Large intestine (tissue), 3 donors: ENCODE data around the gene DCHS1. TPM values are rescaled to one million over a fixed set of nuclear protein-coding genes. Genes with fewer than 3 reads are reported as not detected.
A peak's percentile ranks its signal among the peaks of the same experiment; 100 is the strongest.

Experiments used
- DNase-seq, 2 donors: peaks; one replicate each; pipeline versions ENCODE4 v3.0.0 to v3.0.0-alpha.2; 2013
- H3K27ac ChIP-seq: one replicate; pipeline ENCODE4 v1.5.1; 2013; ENCODE audit warnings: low read length
- H3K27me3 ChIP-seq: 2 replicates; pipeline ENCODE4 v1.6.1; 2013; ENCODE audit warnings: low read length; ENCODE audit not compliant: control insufficient read depth, insufficient read depth
- H3K36me3 ChIP-seq: 2 replicates; pipeline ENCODE4 v1.6.1; 2013; ENCODE audit warnings: low read length; ENCODE audit not compliant: control insufficient read depth, insufficient read depth
- H3K4me1 ChIP-seq: one replicate; pipeline ENCODE4 v1.6.1; 2013; ENCODE audit warnings: low read length; ENCODE audit not compliant: control insufficient read depth, insufficient read depth
- H3K4me3 ChIP-seq: one replicate; pipeline ENCODE4 v1.5.1; 2013; ENCODE audit warnings: low read length
- H3K9me3 ChIP-seq: one replicate; pipeline ENCODE4 v1.6.1; 2013; ENCODE audit warnings: mild to moderate bottlenecking, low read depth, low read length, moderate library complexity; ENCODE audit not compliant: control insufficient read depth
- WGBS: methylation state at CpG from one replicate; pipeline ENCODE4 v1.1.5; 2013; ENCODE audit warnings: low lambda C conversion rate; ENCODE audit not compliant: insufficient coverage; 5-methylcytosine and 5-hydroxymethylcytosine counted together
- polyA plus RNA-seq: library from polyadenylated mRNA; unstranded; fragments of 120-200 nt; gene quantifications from one replicate; pipeline ENCODE4 v1.2.1, GENCODE V29; 2013

DCHS1 gene
- polyA plus RNA-seq, 1 donor, result 17.1 TPM

DNA sequence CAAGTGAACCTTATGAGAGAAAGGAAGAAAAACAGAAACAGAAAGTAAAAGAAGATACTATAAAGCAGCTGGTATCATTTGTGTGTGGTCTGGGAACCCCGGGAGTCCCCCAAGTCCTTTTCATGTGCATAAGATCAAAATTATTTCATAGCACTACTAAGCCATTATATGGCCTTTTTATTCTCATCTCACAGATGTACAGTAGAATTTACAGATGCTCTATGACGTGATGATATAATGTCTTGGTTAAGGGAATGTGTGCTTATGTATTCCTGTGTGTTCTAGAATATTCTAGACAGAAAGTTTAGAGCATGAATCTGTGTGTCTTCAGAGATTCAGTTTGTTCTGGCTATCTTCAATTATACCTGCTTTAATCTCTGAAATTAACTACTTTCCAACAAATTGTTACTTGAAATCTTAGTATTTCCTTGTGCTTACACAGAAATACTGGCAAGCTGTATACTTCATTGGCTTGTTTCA, 27.8 kb downstream of the DCHS1 start:
- H3K4me1 ChIP-seq, result peaks cover 30% of the 10 kb centered on the region
- no peak for DNase-seq
- 60% methylated on average over 1 of the region's 2 CpGs for WGBS
- peaks cover 12% of the 10 kb centered on the region for H3K9me3 ChIP-seq
- peaks cover 71% of the 10 kb centered on the region for H3K36me3 ChIP-seq
- H3K27ac ChIP-seq, result no peak overlapping the region
- H3K27me3 ChIP-seq, result no peaks in the 10 kb centered on the region
- H3K4me3 ChIP-seq, result no peak overlapping the region

DNA sequence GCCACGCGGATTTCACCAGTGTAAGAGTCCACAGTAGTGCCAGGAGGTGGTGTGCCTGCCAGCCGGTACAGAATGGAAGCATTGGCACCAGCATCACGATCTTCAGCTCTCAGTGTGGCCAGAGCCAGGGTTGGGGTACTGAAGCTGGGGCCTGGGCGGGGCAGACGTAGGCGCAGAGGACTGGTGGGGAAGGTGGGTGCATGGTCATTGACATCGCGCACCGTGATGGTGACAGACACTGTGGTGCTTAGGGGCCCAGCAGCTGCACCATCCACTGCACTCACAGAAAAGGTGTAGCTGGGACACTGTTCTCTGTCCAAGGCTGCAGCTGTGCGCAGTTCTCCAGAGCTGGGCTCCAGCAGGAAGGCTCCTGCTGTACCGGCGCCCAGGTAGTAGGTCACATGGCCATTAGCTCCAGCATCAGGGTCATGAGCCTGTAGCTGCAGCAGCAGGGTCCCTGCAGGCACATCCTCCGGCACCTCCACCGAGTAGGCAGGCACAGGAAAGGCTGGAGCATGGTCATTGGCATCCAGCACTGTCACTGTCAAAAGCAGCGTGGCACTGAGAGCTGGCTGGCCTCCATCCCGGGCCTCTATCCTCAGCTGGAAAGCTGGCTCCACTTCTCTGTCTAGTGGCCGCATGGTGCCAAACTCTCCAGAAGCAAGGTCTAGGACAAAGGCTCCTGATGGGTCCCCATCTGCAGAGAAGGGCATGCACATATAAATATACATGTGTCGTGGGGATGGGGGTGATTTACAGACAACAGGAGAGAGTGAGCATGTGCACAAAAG, 28.4 kb downstream of the DCHS1 start:
- peaks cover 30% of the 10 kb centered on the region for H3K4me1 ChIP-seq
- no peaks in the 10 kb centered on the region for H3K27me3 ChIP-seq
- H3K27ac ChIP-seq, result no peak overlapping the region
- H3K36me3 ChIP-seq, result peaks cover 65% of the 10 kb centered on the region
- WGBS, result no CpG with 5 or more reads among the region's 19 CpGs
- peaks cover 12% of the 10 kb centered on the region for H3K9me3 ChIP-seq
- no peak overlapping the region for H3K4me3 ChIP-seq
- DNase-seq, result no peak

DNA sequence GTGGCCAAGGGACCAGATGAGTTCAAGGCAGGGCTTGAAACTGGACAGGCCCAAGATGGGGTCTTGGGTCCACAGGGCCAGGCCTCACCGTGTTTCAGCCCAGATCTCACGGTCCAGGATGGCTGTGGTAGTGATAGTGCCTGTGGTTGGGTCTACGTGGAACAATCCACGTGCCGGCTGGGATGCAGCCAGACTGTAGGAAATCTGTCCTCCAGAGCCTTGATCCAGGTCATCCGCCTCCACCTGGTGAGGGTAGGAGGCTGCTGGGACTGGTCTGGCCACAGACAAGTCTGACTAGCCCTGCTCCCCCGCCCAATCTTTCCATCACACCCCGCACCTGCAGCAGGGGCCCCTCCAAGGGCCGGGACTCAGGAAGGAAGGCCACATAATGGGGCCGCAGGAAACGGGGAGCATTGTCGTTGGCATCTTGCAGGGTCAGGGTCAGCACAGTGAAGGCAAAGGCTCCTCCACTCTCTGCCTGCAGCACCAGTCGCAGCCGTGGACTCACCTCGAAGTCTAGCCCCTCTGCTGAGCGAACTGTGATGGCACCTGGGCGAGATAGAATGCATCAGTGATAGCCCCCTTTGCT, 29.7 kb downstream of the DCHS1 start:
- H3K27ac ChIP-seq, result no peak overlapping the region
- no peak overlapping the region for H3K4me3 ChIP-seq
- no peaks in the 10 kb centered on the region for H3K27me3 ChIP-seq
- peaks cover 20% of the 10 kb centered on the region for H3K4me1 ChIP-seq
- H3K36me3 ChIP-seq, result peaks cover 58% of the 10 kb centered on the region
- no peak for DNase-seq
- WGBS, result no CpG with 5 or more reads among the region's 17 CpGs
- H3K9me3 ChIP-seq, result peaks cover 12% of the 10 kb centered on the region

DNA sequence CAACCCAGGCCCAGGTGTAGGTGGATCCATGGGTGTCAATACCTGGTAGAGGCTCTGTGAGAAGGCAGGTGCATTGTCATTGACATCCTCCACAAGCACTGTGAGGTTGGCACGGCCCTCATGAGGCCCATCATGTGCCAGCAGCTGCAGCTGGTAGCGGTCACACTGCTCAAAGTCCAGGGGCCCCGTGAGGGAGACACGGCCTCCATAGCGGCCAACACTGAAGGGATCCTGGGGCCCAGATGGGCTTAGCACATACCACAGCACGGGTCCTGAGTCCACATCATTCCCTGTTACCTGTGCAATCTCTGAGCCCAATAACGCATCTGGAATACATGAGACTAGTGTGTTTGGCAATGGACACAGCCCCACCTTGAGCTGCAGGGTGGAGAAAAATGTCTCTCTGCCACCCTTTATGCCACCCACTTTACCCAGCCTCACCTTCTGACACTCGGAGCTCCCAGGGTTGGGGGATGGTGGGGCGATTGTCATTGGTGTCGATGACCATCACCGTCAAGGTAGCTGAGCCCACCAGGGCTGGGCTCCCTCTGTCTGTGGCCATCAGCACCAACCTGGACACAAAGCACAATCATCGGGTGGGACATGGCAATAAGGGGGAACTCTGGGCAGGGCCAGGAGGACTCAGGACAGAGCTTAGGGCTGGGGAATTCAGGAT, 30.3 kb downstream of the DCHS1 start:
- Histone ChIP-seq H3K4me1 (peaks cover 15% of the 10 kb centered on the region), H3K9me3 (peaks cover 7% of the 10 kb centered on the region), H3K27me3 (no peaks in the 10 kb centered on the region), H3K36me3 (peaks cover 53% of the 10 kb centered on the region), H3K4me3 (no peak overlapping the region), H3K27ac (no peak overlapping the region)
- peak; percentile 61 to 78 for DNase-seq
- no CpG with 5 or more reads among the region's 12 CpGs for WGBS

DNA sequence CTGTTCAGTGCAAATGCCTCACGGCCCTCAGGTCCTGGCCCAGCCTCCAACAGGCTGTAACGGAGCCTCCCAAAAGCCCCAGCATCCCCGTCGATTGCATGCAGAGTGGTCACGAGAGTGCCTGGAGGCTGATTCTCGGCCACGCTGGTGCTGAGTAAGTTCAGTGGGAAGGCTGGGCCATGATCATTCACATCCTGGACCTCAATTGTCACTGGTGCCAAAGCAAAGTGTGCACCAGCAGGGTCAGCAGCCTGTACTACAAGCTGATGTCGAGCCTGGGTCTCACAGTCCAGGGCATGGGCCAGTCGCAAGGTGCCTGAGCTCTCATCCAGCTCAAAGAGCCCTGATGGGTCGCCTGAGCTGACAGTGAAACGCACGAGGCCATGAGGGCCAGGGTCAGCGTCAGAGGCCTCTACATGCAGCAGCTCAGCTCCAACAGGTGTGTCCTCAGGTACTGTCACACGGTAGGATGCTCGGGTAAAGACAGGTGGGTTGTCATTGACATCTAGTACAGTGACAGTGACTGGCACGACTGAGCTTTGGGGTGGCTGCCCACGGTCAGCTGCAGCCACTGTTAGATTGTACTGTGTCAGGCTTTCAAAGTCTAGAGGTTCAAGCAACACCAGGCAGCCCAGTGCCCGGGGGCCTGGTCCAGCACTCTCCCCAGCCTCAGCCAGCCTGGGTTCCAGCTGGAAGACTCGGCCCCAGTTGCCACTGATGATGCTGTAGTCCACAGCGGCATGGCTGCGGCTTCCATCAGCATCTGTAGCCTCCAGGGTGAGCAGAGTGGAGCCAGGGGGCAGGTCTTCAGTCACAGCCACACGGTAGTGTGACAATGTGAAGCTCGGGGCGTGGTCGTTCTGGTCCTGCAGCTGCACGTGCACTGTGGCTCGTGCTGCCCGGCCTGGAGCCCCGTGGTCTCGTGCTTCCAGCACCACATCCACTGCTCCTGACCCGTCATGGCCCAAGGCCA, 31.9 kb downstream of the DCHS1 start:
- H3K4me3 ChIP-seq, result no peak overlapping the region
- 100% methylated on average over 1 of the region's 31 CpGs for WGBS
- H3K4me1 ChIP-seq, result peaks cover 13% of the 10 kb centered on the region
- DNase-seq, result no peak
- peaks cover 45% of the 10 kb centered on the region for H3K36me3 ChIP-seq
- no peaks in the 10 kb centered on the region for H3K9me3 ChIP-seq
- H3K27ac ChIP-seq, result no peak overlapping the region
- no peaks in the 10 kb centered on the region for H3K27me3 ChIP-seq

DNA sequence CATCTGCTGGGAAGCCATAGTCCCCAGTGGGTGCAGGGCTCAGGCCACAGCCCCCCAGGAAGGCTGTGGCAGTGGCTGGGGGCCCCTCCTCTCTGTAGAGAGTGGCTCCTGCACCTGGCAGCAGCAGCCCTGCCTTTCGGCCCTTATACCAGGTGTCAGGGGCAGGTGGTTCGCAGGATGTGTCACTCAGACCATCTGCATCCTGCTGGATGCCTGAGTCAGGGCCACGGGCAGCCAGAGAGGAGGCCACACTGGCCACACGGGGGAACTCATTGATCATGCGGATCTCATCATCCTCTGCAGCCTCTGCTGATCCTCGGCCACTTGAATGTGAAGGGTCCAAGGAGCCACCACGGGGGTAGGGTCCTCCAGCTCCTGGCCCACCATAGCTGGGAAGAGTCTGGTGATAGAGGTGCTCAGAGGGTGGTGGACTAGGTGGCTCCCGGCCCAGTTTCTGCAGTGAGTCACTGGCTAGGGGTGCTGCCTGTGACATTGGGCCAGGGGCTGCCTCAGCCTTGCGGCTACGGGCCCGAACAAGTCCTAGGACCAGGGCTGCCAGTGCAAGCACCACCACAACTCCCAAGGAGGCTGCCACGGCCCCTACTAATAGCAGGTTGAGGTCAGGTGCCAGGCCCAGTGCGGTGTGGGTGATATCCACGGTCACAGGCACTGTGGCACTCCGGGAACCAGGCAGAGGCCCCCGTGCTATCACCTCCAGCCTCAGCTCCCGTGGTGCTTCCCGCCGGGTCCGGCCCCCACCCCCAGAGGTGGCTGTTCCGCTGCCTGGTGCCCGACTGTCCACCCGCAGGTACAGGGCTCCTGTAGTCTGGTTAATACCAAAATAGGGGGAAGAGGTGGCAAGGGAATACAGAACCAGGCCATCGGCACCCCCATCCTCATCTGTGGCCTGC, 33.1 kb downstream of the DCHS1 start:
- Histone ChIP-seq H3K9me3 (no peaks in the 10 kb centered on the region), H3K27me3 (no peaks in the 10 kb centered on the region), H3K27ac (no peak overlapping the region), H3K4me1 (peaks cover 22% of the 10 kb centered on the region), H3K4me3 (no peak overlapping the region), H3K36me3 (peaks cover 41% of the 10 kb centered on the region)
- DNase-seq, result no peak
- WGBS, result no CpG with 5 or more reads among the region's 24 CpGs

DNA sequence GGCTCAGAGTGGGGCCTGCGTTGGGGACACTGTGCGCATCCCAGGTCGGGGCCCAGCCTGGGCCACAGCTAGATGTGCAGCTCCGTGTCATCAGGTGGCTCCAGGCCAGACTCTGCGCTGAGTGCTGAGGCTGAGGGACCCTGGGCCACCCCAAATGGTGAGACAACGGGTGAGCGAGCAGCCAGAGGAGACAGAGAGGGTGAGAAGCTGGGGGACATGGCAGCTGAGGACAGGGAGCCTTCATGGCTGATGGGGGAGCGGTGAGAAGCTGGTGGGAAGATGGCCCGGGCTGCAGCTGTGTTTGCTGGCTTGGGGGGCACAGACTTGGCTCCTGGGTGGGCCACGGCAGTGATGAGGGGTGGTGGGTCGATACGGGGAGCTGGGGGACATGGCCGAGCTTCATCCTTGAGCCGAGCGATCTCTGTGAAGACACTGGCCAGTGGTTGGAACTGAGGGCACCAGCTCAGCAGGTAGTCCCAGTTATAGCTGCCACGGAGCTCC, 33.8 kb downstream of the DCHS1 start:
- Histone ChIP-seq H3K27ac (no peak overlapping the region), H3K4me3 (no peak overlapping the region), H3K4me1 (peaks cover 25% of the 10 kb centered on the region), H3K27me3 (no peaks in the 10 kb centered on the region), H3K36me3 (peaks cover 41% of the 10 kb centered on the region), H3K9me3 (no peaks in the 10 kb centered on the region)
- no peak for DNase-seq
- WGBS, result 100% methylated on average over 1 of the region's 16 CpGs

DNA sequence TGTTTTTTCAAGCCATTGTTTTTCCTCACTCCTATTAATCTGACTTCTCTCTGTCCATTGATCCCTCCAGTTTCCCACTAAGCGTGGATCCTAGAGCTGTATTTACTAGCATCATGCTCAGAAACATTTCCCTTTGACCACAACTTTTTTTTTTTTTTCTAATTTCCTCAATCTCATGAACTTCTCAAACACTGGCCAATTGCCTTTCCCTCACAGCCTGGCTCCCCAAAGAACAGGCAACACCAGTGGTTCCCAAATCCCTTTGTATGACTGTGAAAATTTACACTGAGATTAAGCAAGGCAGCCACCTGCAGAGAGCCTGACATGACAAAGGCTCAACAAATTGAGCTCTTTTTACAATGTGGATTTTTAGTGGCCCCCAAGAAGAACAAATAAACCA, 35.0 kb downstream of the DCHS1 start:
- no peaks in the 10 kb centered on the region for H3K27me3 ChIP-seq
- H3K4me3 ChIP-seq, result no peak overlapping the region
- no peaks in the 10 kb centered on the region for H3K9me3 ChIP-seq
- DNase-seq, result no peak
- no CpG with 5 or more reads among the region's 1 CpG for WGBS
- H3K4me1 ChIP-seq, result peaks cover 23% of the 10 kb centered on the region
- peaks cover 41% of the 10 kb centered on the region for H3K36me3 ChIP-seq
- H3K27ac ChIP-seq, result no peak overlapping the region
